Muscle of back (tissue), 11 donors: ENCODE results near the gene PIGL. TPM values are rescaled to one million over a fixed set of nuclear protein-coding genes. Genes with fewer than 3 reads are reported as not detected.
"Not testable (repeated sequence)": the region's sequence is repeated elsewhere in the genome, so short reads cannot be mapped to it uniquely, and the experiment has no call there.

Experiments used
- DNase-seq, 3 donors: peaks; one replicate each; pipeline versions ENCODE4 v3.0.0 to v3.0.0-alpha.2; 2013
- polyA plus RNA-seq, 10 donors: library from polyadenylated mRNA; unstranded; fragments of 120-200 nt; gene quantifications; one replicate each; pipeline ENCODE4 v1.2.1, GENCODE V29; 2013; ENCODE audit not compliant: insufficient read length in 10 of 10

PIGL gene
- polyA plus RNA-seq, 10 donors, result 11.4 to 28.1 (median 14.2) TPM

DNA sequence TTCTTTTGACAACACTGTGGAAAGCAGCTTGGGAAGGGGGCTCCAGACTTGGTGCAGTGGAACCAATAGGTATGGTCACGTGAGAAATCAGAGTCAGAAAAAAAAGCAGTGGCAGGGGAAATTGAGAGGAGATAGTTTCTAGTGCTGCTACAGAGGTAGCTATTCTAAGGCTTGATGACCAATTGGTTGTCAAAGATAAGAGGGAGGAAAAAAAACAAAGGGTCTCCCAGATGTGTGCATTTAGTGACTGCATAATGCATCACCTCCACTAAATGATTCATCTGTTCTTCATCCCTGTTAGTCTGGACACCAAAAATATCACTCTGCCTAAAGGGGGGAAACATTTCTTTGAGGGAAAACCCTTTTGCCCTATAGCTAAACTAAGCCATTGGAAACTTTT lies 56.5 kb downstream of the PIGL start:
- no peak for DNase-seq

DNA sequence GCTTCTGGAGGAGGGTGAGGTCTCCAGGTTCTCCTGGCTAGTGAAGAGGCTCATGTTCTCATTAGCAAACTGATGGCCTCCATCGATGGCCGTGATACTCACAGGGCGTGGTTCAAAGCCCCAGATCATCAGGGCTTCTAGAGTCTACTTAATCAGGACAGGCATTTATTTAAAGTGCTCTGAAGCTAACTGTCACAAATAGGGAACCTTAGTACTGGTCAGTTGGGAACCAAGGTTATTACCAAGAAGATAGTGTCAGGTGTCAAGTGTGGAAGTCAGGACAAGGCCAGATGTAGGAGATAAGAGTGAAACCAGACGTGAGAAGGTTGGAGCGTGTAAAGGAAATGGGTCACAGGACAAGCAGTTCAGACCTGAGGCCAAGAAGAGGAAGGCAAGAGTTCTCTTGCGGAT lies 56.9 kb downstream of the PIGL start:
- DNase-seq, result no peak

GRCh38 chr17:16275024-16275423 lies 58.0 kb downstream of the PIGL start:
- no peak for DNase-seq

DNA sequence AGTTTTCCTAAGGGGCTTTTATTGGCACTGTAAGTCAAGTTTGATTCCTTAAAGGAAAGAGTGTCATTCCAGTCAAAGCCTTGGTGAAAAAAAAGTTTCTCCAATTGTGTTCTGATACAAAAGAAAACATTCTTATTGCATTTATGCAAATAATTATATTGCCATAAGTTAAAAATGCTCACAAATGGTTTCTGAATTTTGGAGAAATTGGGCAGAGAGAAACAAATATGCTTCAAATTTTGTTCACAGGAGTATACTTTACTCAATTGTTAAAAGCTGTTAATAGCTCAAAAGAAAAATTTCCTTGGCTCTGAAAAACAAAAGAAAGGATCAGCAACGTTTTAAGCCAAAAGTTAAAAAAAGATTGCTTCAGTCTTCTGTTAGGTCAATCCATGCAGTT lies 60.2 kb downstream of the PIGL start:
- no peak for DNase-seq

- DNase-seq, result peak in 1 of 3 donors; percentile 43
Observed at GRCh38 chr17:16281351-16281750, 64.3 kb downstream of the PIGL start.

GRCh38 chr17:16282522-16282921 lies 65.5 kb downstream of the PIGL start:
- DNase-seq, result peak in 1 of 3 donors; percentile 71

- DNase-seq, result peak in 1 of 3 donors; percentile 22
Observed at GRCh38 chr17:16283705-16284104, 66.7 kb downstream of the PIGL start.

GRCh38 chr17:16285646-16286008 lies 68.6 kb downstream of the PIGL start:
- no peak for DNase-seq

GRCh38 chr17:16286009-16286946 lies 69.3 kb downstream of the PIGL start:
- DNase-seq, result peak; percentile 63 to 95 (median 81)

DNA sequence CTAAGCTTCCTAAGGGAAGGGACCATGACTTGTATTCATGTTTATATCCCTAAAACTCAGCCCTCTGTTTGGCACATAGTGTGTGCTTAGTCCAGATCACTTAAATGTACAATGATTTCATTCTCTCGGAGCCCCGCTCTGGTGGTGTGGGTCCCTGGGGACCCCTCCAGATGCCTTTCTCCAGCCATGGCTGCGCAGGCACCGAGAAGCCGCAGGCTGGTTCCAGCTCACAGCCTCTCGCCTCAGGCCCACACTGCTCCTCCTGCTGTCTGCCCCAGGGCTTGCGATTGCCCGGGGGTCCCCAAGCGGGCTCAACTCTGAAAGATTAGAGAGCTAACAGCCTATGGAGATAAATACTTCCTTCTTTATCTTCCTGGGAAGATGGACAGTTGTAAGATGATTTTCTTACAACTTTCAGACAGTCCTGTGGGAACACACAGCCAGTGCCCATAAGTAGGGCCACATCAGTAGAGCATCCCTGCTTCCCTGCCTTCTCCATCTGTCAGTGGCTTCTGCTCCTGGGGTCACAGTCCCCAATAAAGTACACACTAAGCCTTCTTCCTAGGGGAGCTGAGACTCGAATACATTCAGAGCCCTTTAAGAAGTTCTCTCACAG lies 70.0 kb downstream of the PIGL start:
- peak in 1 of 3 donors; percentile 17 for DNase-seq

- DNase-seq, result peak; percentile 23 to 65 (median 61)
Observed at GRCh38 chr17:16287563-16288027, 70.6 kb downstream of the PIGL start.

DNA sequence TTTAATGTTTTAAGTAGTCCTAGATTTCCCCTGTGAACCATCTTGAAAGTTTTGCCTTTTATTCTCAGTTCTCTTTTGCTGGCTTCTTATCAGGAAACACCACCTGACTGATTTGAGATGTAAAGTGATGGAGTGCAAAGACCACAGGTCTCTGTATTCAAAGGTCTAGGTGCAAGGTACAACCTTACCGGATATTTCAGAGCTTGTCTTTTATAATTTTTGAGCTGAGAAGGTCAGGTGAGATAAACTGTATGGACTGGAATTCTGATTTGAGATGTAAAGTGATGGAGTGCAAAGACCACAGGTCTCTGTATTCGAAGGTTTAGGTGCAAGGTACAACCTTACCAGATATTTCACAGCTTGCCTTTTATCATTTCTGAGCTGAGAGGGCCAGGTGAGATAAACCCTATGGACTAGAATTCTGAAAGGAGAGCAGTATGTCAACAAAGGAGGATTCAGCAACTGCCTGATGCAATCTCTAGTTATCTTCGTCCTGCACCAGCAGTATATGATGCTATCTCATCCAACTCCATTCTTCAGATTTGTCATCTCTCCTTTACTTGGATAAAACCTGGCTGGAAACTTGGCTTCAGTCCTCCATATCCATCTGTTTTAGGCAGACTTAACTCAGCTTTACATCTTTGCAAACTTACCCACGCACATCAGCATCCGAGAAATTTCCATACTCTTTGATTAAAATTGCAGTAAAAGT lies 72.0 kb downstream of the PIGL start:
- DNase-seq, result peak in 1 of 3 donors; percentile 30

DNA sequence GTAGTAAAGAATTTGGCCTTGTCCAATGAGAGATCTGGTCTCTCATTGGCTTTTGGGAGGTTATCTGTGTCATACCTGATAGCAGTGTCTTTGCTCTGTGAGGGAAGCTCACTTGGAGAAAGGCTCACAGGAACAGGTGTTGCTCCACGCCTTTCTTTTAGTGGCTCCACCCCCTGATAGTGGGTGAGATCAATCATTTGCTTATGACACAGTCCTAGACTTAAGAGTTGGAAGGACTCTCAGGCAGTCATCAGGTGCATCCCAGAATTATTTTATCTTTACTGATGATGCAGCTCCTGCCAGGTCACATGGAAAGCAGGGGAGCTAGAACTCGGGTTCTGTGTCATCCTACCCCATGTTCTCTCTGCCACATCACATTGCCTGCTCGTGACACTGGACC lies 76.9 kb downstream of the PIGL start:
- DNase-seq, result no peak

DNA sequence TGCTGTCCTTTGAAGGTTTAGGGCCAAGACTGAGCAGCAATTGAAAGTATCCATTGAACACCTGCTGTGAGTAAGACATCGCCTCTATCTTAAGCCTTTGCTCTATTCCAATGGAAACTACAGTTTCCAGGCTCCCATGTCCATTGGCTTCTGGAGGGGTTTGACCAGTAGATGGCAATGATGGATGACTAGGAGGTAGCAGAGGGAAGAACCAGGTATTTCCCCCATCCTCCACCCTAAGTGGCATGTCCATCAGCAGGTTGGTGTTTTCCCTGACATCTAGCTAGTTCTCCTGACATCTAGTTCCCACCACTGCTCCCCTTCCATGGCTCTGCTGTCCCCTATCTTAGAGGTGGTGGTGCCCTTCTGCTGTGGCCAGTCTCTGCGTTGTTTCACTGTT lies 77.5 kb downstream of the PIGL start:
- DNase-seq, result no peak

GRCh38 chr17:16296072-16296471 lies 79.1 kb downstream of the PIGL start:
- DNase-seq, result not testable (repeated sequence)

DNA sequence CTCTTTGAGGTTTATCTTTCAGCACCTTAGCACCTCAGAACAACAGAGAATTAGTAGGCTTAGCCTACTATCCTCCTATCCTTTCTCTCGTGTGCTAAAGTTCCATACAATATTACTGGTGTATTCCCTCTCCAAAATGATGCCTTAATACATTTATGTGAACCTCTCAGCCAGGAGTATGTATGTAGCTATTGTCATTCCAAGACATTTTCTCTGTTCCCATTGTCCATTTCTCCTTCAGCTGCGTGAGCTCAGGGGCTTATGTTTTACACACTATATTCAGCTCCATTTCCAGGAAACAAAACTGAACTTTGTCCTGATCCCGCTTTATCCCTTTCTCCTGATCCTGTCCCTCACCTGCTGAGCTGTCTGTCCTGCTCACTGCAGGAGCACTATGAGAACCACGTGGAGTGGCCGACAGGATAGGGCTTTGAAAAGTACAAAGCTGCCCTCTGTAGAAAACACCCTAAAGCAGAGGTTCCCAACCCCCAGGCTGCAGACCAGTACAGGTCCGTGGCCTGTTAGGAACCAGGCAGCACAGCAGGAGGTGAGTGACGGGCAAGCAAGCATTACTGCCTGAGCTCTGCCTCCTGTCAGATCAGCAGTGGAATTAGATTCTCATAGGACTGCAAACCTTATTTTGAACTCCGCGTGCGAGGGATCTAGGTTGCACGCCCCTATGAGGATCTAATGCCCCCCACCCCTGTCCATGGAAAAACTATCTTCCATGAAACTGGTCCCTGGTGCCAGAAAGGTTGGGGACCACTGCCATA lies 80.5 kb downstream of the PIGL start:
- no peak for DNase-seq

DNA sequence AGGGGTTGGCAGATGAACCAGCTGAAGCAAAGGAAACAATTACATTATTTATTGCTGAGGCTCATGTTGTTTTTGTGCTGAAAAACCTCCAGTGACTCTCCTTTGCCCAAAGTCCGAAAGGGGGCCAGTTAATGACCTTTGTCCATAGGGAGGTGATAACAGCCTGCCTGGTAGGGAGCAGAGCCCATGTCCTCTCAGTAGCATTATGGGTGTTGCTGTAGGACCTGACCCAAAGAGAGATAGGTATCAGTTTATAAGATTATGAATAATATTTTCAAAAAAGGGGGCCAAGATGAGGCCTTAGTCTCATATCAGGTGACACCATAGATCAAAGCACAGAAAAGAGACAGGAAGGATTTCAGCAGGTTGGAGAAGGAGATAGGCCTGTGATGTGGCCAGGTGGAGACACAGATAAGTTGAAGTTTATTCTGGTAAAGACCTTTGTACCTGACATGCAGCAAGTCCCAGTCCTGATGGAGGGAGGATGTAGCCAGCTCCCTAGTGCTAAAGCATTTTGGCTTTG lies 81.2 kb downstream of the PIGL start:
- DNase-seq, result no peak

GRCh38 chr17:16300554-16300953 lies 83.5 kb downstream of the PIGL start:
- DNase-seq, result no peak

GRCh38 chr17:16301963-16302855 lies 85.2 kb downstream of the PIGL start:
- no peak for DNase-seq

DNA sequence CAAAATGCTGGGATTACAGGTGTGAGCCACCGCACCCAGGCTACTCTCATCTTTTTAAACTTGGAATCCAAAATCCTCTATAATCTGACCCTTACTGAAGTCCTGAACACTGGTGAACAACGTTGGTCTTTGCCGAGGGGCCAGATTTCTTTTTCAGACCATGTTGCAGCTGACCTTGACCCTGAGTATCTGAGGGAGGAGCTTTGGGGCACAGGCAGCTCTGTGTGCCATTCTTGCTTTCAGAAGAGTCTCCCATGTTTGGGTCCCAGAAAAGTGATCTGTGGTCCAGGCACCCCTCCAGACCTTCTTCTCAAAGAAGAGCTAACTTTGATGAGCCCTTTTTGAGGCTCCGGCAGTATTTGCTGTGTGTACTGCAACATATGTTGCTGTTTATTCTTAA lies 85.8 kb downstream of the PIGL start:
- no peak for DNase-seq
